GM19025 (cell line): ENCODE data around the gene ZNF280A.
"Not testable (repeated sequence)": the region's sequence is repeated elsewhere in the genome, so short reads cannot be mapped to it uniquely, and the experiment has no call there.

Experiments
- ATAC-seq: cut with Tn5 transposase; IDR thresholded peaks from one replicate; pipeline ENCODE4 v1.9.1; 2021; ENCODE audit warnings: mild to moderate bottlenecking, low read depth, moderate library complexity; ENCODE audit not compliant: unreplicated experiment

Gene ZNF280A

DNA sequence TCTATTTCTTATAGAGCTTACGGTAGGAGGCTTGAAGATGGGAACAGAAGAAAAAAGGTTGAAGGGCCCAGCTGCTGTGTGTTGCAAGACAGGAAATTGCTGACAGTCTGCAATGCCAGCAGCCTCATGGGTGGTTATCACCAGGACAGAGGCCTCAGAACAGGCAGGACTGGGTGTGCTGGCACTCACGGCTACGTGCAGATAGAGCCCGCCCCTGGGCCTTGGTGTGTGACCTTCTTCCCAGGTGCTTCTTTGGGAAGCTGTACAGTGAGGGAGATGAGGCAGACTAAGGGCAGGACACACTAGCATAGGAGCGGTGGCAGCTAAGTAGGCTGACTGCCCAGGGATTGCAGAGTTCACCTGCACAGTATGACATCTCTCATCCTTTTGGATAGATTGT is 26.4 kb upstream of the ZNF280A start:
- no peak for ATAC-seq

DNA sequence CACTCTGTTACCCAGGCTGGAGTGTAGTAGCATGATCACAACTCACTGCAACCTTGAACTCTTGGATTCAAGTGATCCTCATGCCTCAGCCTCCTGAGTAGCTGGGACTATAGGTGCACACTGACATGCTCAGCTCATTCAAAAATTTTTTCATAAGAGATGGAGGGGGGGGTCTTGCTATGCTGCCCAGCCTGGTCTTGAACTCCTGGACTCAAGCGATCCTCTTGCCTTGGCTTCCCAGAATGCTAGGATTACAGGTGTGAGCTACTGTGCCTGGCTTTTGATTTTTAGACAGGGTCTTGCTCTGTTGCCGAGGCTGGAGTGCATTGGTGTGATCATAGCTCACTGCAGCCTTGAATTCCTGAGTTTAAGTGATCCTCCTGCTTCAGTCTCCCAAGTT is 25.0 kb upstream of the ZNF280A start:
- no peak for ATAC-seq

DNA sequence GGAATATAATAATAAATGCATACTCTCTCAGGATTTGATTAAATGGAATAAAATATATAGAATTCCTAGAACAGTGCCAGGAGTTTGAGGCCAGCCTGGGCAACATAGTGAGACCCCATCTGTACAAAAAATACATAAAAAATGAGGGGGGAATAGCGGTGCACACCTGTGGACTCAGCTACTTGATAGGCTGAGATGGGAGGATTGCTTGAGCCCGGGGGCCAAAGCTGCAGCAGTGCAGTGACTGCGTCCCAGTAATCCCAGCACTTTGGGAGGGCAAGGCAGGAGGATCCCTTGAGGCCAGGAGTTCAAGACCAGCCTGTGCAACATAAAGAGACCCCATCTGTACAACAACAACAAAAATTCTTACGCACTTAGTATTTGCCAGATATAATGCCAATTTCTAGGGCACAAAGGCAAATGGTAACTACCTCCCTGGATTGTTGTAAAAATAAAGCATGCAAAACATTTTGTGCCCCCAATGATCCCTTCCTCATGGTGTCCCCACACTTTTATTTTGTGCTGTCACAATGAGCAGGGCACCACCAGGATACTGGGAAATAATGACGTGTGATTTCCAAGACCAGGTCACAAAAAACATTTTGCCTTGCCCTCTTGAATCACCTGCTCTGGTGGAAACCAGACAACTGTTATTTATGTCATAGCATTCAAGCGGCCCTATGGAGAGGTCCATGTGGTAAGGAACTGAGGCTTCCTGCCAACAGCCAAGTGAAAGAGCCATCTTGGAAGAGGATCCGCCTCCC is 18.3 kb upstream of the ZNF280A start:
- no peak for ATAC-seq

DNA sequence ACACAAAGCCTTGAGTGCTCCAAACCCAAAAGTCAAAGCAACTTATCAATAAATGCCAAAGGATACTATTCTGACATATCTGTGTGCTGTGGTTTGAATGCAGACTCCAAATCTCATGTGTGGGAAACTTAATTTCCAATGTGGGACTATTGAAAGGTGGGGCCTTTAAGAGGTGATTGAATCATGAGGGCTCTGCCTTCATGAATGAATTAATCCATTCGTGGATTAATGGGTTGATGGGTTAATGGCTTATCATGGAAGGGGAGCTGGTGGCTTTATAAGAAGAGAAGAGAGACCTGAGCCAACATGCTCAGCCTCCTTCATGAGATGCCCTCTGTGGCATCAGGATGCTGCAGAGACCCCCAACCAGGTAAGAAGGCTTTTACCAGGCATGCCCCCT is 16.8 kb upstream of the ZNF280A start:
- ATAC-seq, result no peak

DNA sequence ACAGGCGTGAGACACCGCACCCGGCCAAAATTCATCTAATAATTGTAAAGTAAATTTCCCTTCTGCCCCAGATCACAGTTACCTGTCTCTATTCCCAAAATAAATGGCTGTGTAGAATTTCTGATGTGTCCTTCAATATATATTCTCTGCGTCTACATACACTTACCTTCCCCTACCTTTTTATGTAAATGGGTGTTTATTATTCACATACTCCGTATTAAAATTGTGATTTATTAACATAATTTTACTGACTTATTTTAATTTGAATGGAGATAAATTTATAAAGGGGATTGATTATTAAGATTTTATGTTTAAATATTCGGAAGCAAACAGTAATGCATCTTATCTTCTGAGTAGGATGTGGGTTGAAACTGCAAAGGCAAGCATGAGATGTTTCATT is 16.4 kb upstream of the ZNF280A start:
- no peak for ATAC-seq

DNA sequence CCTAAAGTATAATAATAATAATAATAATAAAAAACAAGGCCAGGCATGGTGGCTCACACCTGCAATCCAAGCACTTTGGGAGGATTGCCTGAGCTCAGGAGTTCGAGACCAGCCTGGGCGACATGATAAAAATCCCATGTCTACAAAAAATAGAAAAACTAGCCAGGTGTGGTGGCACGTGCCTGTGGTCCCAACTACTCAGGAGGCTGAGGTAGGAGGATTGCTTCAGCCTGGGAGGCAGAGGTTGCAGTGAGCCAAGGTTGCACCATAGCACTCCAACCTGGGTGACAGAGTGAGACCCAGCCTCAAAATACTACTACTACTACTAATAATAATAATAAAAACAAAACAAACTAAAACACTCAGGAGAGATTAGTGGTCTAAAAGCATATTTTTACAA is 15.6 kb upstream of the ZNF280A start:
- no peak for ATAC-seq

DNA sequence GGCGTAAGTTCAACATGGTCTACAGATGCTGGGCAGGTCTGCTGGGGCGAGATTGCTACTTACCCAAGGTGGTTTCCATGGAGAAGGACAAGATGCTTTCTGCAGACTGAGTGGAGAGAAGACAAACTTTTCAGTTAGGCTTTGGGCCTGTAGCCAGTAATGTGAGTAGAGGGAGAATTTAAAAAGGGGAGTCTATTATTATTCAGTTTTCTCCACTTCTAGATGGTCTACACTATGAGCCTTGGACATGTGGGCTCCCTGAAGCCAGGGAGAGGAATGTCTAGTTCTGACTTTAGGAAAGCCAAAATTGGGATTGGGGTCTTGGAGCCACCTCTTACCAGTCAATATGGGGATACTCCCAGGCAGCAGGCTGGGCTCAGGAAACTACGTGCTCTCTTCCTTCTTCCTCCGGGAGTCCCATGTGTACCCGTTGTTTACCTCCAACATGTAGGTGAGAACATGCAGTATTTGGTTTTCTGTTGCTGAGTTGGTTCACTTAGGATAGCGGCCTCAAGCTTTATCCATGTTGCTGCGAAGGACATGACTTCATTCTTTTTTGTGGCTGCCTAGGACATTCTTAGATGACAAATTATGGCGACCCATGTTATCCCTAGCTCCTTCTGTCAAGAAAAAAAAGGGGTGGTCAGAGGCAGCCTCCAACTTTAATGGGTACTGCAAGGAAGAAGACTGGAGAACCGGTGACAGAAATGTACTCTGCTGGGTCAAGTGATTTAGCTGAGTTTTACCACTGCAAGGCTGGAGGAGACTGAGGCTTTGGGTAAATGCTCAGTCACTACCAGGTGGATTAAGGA is 14.7 kb upstream of the ZNF280A start:
- ATAC-seq, result no peak

DNA sequence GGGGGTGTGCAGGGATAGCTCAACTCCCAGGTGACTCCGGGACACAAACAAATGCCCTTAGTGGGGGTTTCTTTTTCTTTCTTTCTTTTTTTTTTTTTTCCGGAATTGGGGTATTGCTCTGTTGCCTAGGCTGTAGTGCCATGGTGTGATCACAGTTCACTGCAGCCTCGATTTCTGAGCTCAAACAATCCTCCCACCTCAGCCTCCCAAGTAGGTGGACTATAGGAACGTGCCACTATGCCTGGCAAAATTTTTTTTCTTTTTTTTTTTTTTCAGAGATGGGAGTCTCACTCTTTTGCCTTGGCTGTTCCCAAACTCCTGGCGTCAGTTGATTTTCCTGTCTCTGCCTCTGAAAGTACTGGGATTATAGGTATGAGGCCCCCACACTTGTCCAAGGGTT is 13.8 kb upstream of the ZNF280A start:
- ATAC-seq, result no peak

DNA sequence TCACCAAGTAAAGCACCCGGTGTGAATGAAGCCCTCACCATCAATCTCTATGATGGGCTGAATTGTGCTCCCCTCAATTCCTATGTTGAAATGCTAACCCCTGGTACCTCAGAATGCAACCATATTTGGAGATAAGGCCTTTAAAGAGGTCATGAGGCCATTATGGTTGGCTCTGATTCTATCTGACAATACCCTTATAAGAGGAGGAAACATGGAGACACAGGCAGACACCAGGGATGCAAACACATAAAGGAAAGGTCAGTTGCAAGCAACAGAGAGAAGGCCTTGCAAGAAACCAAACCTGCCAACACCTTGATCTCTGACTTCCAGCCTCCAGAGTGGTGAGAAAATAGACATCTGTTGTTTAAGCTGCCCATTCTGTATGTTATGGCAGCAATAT is 13.3 kb upstream of the ZNF280A start:
- ATAC-seq, result no peak

DNA sequence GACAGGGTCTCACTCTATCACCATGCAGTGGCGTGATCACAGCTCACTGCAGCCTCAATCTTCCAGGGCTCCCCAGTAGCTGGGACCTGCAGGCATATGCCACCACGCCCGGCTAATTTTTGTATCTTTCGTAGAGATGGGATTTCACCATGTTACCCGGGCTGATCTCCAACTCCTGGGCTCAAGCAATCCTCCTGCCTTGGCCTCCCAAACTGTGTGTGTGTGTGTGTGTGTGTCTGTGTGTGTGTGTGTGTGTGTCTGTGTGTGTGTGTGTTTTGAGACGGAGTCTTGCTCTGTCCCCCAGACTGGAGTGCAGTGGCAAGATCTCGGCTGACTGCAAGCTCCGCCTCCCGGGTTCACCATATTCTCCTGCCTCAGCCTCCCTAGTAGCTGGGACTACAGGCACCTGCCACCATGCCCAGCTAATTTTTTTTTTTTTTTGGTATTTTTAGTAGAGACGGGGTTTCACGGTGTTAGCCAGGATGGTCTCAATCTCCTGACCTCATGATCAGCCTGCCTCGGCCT is 12.5 kb upstream of the ZNF280A start:
- not testable (repeated sequence) for ATAC-seq

DNA sequence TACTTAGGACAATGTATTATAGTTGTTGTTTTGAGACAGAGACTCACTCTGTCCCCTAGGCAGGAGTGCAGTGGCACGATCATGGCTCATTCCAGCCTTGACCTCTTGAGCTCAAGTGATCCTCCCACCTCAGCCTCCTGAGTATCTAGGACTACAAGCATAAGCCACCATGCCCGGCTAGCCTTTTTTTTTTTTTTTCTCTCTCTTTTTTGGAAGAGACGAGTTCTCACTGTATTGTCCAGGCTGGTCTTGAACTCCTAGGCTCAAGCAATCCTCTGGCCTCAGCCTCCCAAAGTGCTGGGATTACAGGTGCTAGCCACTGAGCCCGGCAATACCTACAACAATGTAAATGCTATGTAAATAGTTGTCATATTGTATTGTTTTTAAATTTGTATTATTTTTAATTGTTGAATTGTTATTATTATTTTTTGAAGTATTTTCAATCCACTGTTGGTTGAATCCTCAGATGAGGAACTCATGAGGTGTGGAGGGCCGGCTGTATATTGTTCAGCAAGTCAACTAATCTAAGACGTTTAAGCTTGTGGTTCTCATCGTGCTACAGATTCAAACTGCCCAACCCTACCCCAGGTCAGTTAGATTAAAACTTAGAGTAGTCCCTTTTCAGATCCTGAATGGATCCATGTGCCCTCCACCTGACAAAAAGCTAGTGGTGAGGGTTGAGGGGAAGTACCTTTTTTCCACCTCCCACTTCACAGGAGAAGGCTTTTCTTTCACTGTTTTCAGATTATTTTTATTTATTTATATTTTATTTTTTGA is 11.9 kb upstream of the ZNF280A start:
- no peak for ATAC-seq

DNA sequence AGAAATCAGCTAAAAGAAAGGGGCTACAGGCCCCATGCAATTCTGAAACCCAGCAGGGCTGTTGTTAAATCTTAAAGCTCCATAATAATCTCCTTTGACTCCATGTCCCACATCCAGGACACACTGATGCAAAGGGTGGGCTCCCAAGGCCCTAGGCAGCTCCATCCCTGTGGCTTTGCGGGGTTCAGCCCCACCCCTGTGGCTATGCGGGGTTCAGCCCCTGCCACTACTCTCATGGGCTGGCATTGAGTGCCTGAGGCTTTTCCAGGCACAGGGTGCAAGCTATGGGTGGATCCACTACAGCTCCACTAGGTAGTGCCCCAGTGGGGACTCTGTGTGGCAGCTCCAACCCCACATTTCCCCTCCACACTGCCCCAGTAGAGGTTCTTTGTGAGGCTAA is 8.7 kb upstream of the ZNF280A start:
- no peak for ATAC-seq

DNA sequence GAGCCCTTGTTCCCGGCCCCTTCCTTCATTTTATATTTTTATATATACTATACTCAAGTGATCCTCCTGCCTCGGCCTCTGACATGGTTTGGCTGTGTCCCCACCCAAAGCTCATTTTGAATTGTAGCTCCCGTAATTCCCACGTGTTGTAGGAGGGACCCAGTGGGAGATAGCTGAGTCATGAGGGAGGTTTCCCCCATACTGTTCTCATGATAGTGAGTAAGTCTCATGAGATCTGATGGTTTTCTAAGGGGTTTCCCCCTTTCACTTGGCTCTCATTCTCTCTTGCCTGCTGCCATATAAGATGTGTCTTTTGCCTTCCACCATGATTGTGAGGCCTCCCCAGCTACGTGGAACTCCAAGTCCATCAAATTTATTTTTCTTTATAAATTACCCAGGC is 7.2 kb upstream of the ZNF280A start:
- no peak for ATAC-seq

DNA sequence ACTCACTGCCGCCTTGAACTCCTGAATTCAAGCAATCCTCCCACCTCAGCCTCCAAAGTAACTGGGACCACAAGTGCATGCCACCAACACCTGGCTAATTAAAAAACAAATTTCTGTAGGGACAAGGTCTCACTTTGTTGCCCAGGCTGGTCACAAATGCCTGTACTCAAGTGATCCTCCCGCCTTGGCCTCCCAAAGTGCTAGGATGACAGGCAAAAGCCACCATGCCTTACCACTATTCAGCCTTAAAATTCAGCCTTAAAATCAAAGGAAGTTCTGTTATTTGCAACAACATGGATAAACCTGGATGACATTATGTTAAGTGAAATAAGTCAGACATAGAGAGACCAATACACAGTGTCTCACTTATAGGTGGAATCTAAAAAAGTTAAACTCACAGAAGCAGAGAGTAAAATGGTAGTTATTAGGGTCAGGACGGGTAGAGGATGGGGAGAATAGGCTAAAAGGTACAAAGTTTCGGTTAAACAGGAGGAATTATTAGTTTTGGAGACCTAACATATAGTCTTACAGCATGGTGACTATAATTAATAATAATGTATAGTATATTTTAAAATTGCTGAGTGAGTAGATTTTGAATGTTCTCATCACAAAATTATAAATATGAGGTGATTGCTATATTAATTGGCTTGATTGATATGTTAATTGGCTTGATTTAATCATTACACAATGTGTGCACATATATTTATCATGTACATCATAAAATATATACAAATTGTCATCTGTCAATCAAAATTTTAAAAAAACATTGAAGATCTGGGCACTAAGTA is 6.2 kb upstream of the ZNF280A start:
- no peak for ATAC-seq

DNA sequence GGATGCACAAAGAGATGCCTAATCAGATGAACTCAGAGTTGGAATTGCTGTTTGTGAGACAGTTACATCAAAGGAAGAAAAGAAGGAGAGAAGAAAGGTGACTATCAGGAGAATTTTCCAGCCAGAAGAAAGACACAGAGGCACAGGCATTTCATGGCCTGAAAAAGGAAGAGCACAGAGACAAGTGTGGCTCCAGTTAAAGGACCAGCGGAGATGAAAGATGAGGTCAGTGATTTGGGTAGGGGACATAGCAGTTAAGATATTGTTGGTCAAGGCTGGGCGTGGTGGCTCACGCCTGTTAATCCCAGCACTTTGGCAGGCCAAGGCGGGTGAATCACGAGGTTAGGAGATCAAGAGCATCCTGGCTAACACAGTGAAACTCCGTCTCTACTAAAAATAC is 3.4 kb upstream of the ZNF280A start:
- ATAC-seq, result no peak

DNA sequence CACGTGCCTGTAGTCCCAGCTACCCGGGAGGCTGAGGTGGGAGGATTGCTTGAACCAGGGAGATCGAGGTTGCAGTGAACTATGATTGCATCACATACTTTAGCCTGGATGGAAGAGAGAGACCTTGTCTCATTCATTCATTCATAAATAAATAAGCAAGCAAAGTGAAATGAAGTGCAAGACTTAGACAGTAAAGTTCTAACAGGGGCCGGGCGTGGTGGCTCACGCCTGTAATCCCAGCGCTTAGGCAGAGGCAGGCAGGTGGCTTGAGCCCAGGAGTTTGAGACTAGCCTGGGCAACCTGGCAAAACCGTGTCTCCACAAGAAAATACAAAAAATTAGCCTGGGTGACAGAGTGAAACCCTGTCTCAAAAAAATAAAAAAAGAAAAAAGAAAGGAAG is 1.6 kb upstream of the ZNF280A start:
- ATAC-seq, result no peak

DNA sequence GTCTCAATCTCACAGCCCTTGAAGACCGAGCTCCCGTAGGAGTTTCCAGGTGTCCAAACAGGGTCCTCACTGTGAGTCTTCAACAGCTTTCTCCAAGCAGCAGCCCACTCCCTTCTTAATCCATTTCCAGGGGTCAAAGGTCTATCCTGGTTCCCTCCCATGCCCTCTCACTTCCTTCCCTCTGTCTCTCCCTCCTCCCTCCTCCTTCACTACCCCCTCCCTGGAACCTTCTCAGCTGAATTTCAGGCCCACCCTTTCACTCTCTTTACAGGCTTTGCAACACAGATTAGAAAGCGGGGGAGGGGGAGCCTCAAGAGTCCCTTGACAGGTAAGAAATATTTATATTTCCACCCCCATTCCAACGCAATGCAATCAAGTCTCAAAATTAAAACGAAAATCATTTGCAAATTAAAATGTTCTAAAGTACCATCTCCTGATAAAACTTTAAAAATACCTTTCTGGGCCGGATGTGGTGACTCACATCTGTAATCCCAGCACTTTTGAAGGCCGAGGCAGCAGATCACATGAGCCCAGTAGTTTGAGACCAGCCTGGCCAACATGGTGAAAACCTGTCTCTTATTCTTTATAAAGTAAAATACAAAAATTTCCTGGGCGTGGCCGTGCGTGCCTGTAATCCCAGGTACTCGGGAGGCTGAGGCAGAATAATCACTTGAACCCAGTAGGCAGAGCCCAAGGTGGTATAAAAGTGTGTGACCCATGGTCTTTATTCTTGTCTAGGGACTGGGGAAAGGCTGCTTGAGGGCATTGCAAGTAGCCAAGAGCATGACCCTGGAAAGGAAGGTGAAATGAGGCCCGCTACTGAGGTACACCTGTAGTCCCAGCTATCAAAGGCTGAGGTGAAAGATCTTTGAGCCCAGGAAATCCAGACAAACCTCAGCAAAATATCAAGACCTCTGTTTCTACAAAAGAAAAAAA is 865 bp upstream of the ZNF280A start:
- ATAC-seq, result no peak

DNA sequence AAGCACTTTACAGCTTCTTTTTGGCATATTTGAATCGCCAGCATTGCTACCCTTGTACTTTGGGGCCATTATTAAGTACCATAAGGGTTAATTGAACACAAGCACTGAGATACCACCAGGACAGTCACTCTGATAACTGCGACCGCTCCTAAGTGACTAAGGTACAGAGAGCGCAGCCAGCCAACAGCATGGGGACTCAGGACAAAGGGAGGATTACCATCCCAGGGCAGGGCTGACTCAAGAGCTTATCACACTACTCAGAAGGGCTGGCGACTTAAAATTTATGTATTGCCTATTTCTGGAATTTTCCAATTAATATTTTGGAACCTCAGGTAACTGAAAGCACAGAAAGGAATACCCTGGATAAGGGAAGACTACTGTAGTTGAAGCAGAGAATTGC is 479 bp downstream of the ZNF280A start:
- no peak for ATAC-seq

DNA sequence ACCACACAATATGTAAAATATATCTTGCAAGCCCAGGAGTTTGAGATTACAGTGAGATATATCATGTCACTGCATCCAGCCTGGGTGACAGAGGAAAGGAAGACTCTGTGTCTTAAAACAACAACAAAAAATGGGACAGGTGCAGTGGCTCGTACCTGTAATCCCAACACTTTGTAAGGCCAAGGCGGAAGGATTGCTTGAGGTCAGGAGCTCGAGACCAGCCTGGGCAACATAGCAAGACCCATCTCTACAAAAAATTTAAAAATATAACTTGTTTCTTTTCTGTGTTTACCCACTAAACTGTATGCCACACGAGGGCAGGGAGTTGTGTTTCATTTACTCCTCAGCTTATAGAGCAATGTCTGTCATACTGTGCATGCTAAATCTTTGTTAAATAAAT is 3.1 kb downstream of the ZNF280A start:
- ATAC-seq, result no peak
